Measurements from ENCODE around the gene HNRNPH1. TPM values are rescaled to one million over a fixed set of nuclear protein-coding genes. Genes with fewer than 3 reads are reported as not detected.

Gene HNRNPH1
- total RNA-seq, 1 experiment from 2014 or later: 723 TPM

DNA sequence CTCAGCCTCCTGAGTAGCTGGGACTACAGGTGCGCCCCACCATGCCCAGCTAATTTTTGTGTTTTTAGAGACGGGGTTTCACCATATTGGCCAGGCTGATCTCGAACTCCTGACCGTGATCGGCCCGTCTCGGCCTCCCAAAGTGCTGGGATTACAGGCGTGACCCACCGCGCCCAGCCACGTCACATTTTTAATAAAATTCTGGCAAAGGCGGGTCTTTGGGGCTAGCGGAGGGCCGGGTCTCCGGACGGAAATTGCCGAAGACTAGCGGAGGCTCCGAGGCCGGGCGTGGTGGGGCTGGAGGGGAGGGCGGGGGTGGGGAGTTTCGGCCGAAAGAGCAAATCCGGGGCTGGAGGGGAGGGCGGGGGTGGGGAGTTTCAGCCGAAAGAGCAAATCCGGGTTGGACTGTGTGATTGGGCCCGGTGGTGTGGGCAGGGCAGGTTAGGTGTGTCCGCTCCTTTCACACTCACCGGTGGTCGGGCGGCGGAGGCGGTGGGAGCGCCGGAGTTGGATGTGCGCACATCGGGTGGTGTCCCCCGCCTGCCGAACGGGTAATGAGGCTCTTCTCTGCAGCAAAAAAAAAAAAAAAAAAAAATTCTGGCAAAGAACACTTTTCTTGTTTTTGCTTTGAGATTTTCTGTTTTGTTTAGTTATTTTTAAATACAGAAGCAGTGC, 46.0 kb downstream of the HNRNPH1 start:
- ChIA-PET CTCF (no interaction called here), POLR2A (ENCODE audit: unreplicated experiment) (no interaction called here)
- TF ChIP-seq, protein P1, sequence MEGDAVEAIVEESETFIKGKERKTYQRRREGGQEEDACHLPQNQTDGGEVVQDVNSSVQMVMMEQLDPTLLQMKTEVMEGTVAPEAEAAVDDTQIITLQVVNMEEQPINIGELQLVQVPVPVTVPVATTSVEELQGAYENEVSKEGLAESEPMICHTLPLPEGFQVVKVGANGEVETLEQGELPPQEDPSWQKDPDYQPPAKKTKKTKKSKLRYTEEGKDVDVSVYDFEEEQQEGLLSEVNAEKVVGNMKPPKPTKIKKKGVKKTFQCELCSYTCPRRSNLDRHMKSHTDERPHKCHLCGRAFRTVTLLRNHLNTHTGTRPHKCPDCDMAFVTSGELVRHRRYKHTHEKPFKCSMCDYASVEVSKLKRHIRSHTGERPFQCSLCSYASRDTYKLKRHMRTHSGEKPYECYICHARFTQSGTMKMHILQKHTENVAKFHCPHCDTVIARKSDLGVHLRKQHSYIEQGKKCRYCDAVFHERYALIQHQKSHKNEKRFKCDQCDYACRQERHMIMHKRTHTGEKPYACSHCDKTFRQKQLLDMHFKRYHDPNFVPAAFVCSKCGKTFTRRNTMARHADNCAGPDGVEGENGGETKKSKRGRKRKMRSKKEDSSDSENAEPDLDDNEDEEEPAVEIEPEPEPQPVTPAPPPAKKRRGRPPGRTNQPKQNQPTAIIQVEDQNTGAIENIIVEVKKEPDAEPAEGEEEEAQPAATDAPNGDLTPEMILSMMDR (conservative IDR thresholded peaks at IDR 0.05): no peak
- no peak for TF ChIP-seq EZH2 (IDR thresholded peaks at IDR 0.05; ENCODE audit: low read depth)
- no peak for DNase-seq
- H3K27me3 ChIP-seq (ENCODE audit: insufficient read depth, low read depth): no peaks in the 10 kb centered on the region
- peaks cover 8% of the 10 kb centered on the region for H3F3A ChIP-seq (ENCODE audit: insufficient read depth, low read depth)
- H2AFZ ChIP-seq: no peak overlapping the region
- H3K9me3 ChIP-seq (ENCODE audit: insufficient read depth, low read depth): no peaks in the 10 kb centered on the region
- BruUV-seq (replicated peaks): no TSS peak
- H3K4me1 ChIP-seq (replicated peaks; ENCODE audit: insufficient read depth): no peaks in the 10 kb centered on the region
- no peak overlapping the region for H3K4me2 ChIP-seq
- no peaks in the 10 kb centered on the region for H4K20me1 ChIP-seq (ENCODE audit: insufficient read depth)
- intact Hi-C loops (cut with micrococcal nuclease; ENCODE audit: unreplicated experiment): no loop called here
- H3K4me3 ChIP-seq: no peak overlapping the region
- H3K27ac ChIP-seq: no peak overlapping the region
- H3K9me2 ChIP-seq (ENCODE audit: insufficient read depth): no peaks in the 10 kb centered on the region
- peaks cover 19% of the 10 kb centered on the region; the same call in 1 of the 2 replicates for H3K36me3 ChIP-seq (ENCODE audit: low read depth)
- H3K79me2 ChIP-seq (ENCODE audit: low read depth): no peaks in the 10 kb centered on the region

DNA sequence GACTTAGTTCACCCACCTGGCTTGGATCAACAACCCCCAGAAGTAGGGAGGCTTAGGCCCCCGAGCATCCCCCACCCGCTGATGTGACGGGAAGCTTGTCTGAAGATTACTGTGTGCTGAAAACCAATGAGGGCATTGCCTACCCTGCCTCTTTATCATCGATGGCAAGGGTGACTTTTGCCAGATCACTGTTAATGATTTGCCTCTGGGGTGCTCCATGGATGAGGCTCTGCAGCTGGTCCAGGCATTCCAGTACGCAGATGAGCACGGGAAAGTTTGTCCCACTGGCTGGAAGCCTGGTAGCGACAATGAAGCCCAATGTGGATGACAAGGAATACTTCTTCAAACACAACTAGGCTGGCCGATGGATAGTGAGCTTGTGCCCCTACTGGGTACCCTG, 51.1 kb downstream of the HNRNPH1 start:
- ChIA-PET CTCF (interaction anchor here (0.6 kb wide), 1 partner anchor 61 kb away, joined by 10 read pairs; no protein-coding TSS in a partner anchor), POLR2A (ENCODE audit: unreplicated experiment) (interaction anchor here (0.6 kb wide), 2 partner anchors 18 to 108 kb away, joined by 4 to 5 read pairs; no protein-coding TSS in a partner anchor)
- Histone ChIP-seq H3K4me3 (no peak overlapping the region), H3F3A (ENCODE audit: insufficient read depth, low read depth) (no peaks in the 10 kb centered on the region; the same call in 1 of the 2 replicates), H2AFZ (no peak overlapping the region), H3K79me2 (ENCODE audit: low read depth) (no peaks in the 10 kb centered on the region), H3K27ac (no peak overlapping the region), H3K4me1 (replicated peaks; ENCODE audit: insufficient read depth) (no peaks in the 10 kb centered on the region), H3K9me3 (ENCODE audit: insufficient read depth, low read depth) (no peaks in the 10 kb centered on the region), H3K27me3 (ENCODE audit: insufficient read depth, low read depth) (no peaks in the 10 kb centered on the region), H3K9me2 (ENCODE audit: insufficient read depth) (no peaks in the 10 kb centered on the region), H4K20me1 (ENCODE audit: insufficient read depth) (no peaks in the 10 kb centered on the region), H3K36me3 (ENCODE audit: low read depth) (peaks cover 23% of the 10 kb centered on the region), H3K4me2 (no peak overlapping the region)
- no peak for TF ChIP-seq EZH2 (IDR thresholded peaks at IDR 0.05; ENCODE audit: low read depth)
- TF ChIP-seq, protein P1 (conservative IDR thresholded peaks at IDR 0.05): no peak
- DNase-seq: no peak
- intact Hi-C loops (cut with micrococcal nuclease; ENCODE audit: unreplicated experiment): no loop called here
- no TSS peak for BruUV-seq (replicated peaks)

GRCh38 chr5:179568721-179569120, 54.8 kb downstream of the HNRNPH1 start:
- H3F3A ChIP-seq (ENCODE audit: insufficient read depth, low read depth): no peaks in the 10 kb centered on the region
- no peak for TF ChIP-seq EZH2 (IDR thresholded peaks at IDR 0.05; ENCODE audit: low read depth)
- TF ChIP-seq, protein P1 (conservative IDR thresholded peaks at IDR 0.05): no peak
- no peak overlapping the region for H2AFZ ChIP-seq
- no peak for DNase-seq
- no peaks in the 10 kb centered on the region for H3K27me3 ChIP-seq (ENCODE audit: insufficient read depth, low read depth)
- no peak overlapping the region for H3K4me2 ChIP-seq
- H3K79me2 ChIP-seq (ENCODE audit: low read depth): no peaks in the 10 kb centered on the region
- BruUV-seq (replicated peaks): no TSS peak
- ChIA-PET CTCF (no interaction called here), POLR2A (ENCODE audit: unreplicated experiment) (no interaction called here)
- no peaks in the 10 kb centered on the region for H3K4me1 ChIP-seq (replicated peaks; ENCODE audit: insufficient read depth)
- H3K27ac ChIP-seq: no peak overlapping the region
- intact Hi-C loops (cut with micrococcal nuclease; ENCODE audit: unreplicated experiment): no loop called here
- no peak overlapping the region for H3K4me3 ChIP-seq
- no peaks in the 10 kb centered on the region; the same call in 1 of the 2 replicates for H4K20me1 ChIP-seq (ENCODE audit: insufficient read depth)
- peaks cover 21% of the 10 kb centered on the region for H3K36me3 ChIP-seq (ENCODE audit: low read depth)
- no peaks in the 10 kb centered on the region for H3K9me3 ChIP-seq (ENCODE audit: insufficient read depth, low read depth)
- H3K9me2 ChIP-seq (ENCODE audit: insufficient read depth): no peaks in the 10 kb centered on the region
